Umbilical cord (tissue), 2 donors: ENCODE results near the gene HADH. TPM values are rescaled to one million over a fixed set of nuclear protein-coding genes. Genes with fewer than 3 reads are reported as not detected.

Source experiments
- DNase-seq: peaks from one replicate; pipeline ENCODE4 v3.0.0-alpha.2; 2015; ENCODE audit warnings: low spot score
- total RNA-seq: library from RNA; depleted of rRNA; stranded (reverse); fragments of >200 nt; gene quantifications from one replicate; pipeline ENCODE4 v1.2.3, GENCODE V29; 2014; ENCODE audit warnings: low replicate concordance; ENCODE audit not compliant: insufficient read depth

The HADH gene
- total RNA-seq, 1 donor from 2014 or later: 11.8 TPM

DNA sequence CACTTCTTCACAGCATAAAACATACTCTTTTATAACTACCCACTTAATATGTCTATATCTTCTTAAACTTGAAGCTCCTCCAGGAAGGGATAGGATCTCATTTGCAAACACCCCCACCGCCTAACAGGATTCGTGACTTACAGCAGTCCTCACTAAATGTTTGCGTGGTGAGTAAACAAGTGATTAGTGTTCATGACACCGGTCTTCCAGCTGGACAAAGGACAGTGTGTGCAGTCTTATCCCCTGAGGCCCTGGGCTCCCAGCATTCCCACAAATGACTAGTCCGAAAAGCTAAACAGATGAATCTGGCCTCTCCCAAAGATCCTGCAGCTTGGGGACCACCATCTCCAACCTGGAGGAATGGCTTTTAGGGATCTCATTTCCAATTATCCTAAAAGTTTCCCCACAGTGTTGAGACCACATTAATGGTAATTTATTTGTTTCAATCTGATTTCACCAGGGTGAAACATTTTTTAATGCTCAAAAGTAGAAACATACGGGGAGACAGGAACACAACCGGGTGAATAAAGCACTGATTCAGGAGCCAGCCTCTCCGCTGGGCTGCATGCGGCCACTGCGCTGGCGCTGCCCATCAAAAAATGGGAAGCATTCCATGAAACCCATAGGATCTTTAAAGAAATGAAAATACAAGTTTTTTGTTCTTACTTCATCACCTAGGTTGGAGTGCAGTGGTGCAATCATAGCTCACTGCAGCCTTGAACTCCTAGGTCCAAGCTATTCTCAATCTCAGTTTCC is 69.2 kb downstream of the HADH start:
- no peak for DNase-seq

DNA sequence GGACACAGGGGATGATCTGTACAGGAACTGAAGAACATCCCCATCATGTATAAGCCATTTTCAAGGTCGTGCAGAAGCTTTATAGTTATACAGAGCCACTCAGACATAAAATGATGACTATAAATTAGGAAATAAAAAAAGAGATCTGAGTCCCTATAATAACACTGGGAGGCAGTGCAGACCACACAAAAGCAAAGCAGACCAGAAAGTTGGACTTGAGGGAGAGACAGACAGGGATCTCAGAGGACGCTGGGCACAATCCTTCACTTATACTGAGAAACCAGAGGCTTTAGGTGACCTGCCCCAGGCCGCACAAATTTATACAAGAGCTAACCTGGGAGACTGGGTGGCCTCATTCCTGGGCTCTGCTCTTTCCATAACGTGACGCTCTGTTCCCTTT is 70.5 kb downstream of the HADH start:
- peak; percentile 59 for DNase-seq

DNA sequence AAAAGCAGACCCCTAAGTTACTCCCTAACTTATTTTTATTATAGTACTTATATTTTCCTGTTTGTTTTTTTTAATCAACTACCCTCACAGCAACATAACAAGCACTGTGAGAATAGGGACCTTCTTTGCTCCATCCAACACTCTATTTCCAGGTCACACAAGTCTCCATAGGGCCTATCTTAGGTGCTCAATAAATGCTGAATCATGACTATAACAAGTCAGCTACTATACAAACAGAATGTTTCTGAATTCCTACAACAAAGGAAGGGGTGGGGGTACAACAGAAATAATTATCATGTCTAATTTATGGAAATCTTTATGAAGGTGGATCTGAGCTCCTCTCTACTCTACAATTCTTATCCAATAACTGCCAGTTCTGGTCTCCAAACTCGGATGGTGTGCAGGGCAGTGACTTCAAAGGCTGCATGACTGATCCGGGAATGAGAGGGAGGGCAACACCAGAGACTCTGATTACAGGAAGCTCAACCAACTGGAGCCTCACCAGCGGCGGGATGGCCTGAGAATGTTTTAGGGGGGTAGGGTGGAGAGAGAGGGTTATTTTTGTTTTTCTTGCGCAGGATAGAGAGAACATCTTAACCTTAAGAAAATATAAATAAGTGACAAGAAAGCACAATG is 71.1 kb downstream of the HADH start:
- peak; percentile 58 for DNase-seq

DNA sequence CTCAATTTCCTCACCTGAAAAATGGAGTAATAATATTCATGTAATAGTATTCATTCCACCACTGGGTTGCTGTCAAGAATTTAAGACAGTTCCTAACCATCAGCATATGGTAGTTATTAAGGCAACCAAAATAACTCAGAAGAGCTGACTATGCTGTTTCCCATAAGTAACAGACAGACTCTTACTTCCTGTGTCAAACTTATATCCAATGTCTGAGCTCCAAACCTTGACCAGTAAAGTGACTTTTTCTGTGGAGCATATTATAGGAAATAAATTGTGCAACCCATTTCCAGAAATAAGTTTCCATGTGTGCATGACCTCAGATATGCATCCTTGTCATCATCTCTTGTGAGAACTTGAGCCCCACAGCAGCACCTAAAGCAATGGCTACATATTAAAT is 78.8 kb downstream of the HADH start:
- no peak for DNase-seq

DNA sequence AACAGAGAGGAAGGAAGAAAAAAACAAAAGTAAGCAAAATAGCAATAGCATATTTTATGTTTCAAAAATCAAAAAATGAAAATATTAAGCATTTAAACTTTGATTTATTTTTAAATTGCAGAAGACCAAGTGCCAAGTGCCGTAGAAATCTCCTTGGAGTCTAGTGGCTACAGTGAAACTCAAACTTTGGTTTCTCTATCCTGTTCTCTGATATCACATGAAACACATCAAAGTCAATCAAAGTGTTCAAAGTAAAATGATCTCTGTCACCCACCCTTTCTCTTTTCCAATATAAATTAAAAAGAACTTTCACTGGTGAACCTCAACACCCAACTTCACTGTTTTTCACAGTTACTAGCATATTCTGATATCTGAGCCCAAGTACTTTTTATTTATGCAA is 81.1 kb downstream of the HADH start:
- no peak for DNase-seq

DNA sequence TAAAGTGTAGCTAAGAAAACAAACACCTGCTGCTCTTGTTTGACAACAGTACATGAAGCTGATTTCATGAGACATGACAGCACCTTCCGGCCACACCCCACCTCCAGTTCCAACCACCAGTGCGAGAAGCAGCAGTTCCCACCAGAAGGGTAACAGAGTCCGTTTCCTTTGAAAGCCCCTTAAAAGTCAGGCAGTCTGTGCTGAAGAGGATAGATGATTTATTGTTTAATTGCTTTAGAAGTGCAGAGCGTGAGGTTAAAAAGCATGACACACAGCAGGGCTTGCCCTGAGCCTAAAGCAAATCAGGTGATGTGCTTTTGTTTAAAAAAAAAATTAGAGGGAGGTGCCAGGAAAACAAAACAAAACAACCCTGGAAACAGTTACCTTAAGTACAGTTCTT is 82.6 kb downstream of the HADH start:
- DNase-seq: no peak

DNA sequence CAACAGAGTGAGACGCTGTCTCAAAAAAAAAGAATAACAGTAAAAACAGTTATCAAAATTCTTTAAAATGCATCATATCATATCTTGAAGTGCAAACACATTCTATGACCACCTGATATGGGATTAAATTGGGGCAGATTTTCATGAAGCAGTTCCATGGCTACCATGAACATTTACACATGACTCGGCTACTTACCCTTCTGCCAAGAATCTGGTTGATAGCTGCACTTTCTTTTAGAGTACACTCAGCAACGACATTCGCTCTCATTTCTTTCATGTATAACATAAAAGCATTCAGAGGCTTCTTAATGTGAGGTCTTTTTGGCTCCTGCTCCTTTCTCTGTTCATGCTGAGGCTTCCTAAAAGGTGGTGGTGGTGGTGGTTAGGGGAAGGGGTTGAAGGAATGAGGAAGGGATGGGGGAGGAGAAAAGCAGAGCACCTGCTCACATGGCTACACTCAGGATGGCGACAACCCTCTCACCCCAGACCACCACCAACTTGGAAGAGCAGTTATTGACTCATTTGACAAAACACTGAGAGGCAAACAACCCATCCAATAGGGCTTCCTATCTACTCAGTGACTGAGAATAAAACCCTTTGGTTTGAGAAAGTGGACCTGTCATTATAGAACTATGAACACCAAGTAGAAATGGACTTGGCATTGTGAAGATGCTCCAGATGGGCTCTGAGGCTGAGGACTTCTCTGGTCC is 88.5 kb downstream of the HADH start:
- no peak for DNase-seq

DNA sequence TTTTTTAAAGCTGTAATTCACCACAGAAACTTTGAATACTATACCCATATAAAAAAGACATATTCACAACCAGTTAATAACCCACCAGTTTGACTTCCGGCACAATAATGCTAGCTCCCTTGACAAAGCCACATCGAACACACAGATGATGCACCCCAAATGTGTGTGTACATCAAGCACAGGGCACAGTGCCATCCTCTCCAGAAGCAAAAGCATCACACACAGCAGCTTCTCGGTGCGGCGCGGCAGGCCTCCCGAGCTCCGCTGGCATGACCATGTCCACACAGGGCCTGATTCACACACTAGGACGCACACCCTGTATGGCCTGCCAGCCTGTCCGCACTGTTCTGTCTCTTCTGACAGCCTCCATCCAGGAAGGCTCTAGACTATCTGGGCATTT is 91.1 kb downstream of the HADH start:
- DNase-seq: no peak

DNA sequence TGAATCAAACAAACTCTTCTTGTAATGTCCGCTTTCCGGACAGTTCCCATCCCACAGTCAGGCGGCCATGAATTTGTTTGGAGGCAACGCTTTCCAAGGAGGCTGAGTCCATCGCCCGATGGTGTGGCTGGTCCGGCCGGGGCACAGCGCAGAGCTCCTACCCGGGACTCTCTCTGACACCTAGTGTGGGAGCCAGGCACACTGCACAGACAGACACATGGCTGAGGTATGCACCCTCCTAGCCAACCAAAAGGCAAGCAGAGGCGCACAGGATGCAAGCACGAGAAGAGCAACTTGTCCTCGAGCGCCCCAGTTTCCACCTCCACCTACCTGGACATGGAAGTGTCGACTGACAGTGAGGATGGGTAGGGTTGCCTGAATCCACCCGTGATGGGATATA is 91.6 kb downstream of the HADH start:
- no peak for DNase-seq

Other genes with a start within 250 kb of the HADH start
- gene SGMS2, start 165.0 kb upstream of the HADH start, total RNA-seq: 84.0 TPM
- gene CYP2U1, start 58.3 kb upstream of the HADH start, total RNA-seq: 22.1 TPM
- gene LEF1, start 179.0 kb downstream of the HADH start, total RNA-seq: 15.9 TPM